Stimulated activated CD8-positive, alpha-beta memory T cell treated with anti-CD3 and anti-CD28 coated beads, Interleukin-2, amount 100 ng/mL, for 1 hour (primary cell): ENCODE measurements around the gene GOLT1A.
A peak's percentile ranks its signal among the peaks of the same experiment; 100 is the strongest.

Experiments
- DNase-seq, 2 donors: peaks; one replicate each; pipeline ENCODE4 v3.0.0-alpha.2; 2020; ENCODE audit warnings: low read depth in 2 of 2

Gene GOLT1A

DNA sequence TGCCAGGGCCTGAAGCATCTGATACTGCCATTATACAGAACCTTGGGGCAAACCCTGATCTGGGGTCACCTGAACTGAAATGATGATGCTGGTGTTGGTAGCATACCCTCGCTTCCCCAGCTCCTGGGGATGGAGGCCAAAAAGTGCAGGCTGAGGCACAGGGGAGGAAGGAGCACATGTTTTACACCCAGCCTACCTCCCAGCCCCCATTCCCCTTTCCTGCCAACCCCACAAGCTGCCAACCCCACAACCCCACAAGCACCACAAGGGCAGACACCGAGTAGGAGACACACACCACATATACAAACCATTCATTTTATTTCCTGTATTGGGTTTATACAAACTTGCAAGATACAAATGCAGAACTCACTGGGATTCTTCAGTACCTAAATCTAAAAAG, 4.8 kb upstream of the GOLT1A start:
- DNase-seq: no peak

DNA sequence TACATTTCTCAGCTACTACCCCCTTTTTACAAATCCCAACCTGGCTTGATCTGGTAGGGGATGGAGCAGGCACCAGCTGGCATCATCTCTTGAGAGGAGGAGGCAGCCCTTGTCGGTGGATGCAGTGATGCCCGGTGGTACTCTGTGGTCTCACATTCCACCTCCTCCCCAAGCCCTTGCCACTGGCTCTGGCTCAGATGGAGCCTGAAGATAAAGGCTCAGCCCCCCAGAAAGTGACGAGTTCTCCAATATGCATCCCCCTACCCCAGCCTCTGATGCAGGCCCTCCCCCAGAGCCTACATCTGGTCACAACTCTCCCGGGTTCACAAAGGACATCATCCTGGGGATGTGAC, 3.8 kb upstream of the GOLT1A start:
- DNase-seq: no peak

DNA sequence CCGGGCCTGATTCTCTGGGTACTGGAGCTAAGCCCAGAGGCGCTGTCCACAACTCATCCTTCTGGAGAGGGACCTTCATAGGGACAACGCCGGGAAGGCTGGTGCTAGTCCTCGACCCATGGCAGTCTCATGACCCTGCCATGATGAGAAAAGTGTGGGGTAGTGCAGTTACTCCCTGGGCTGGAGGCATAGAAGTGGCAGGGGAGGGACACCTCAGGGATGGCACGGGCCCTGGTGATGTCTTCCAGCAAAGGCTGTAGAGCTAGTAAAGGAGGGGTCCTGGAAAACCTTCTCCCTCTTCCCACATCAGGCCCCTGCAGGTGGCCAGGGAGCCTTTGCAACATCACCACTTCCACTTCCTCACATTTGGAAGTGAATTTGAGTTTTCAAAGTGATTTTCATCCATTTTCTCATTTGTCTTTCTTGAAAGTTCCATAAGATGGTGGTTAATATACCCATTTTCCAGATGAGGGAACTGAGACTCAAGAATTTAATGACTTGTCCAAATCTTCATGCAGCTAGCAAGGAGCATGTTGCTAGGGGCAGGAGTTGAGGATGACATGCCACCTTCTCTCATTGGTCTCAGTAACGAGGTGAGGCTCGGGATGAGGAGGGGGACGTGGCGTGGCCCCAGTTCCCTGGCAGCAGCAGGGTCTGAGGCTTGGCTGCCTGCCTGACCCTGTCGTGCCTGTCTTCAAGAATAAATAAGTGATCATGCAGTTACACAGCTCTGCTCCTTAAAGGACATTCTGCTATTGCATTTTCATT, 3.3 kb upstream of the GOLT1A start:
- DNase-seq: no peak

DNA sequence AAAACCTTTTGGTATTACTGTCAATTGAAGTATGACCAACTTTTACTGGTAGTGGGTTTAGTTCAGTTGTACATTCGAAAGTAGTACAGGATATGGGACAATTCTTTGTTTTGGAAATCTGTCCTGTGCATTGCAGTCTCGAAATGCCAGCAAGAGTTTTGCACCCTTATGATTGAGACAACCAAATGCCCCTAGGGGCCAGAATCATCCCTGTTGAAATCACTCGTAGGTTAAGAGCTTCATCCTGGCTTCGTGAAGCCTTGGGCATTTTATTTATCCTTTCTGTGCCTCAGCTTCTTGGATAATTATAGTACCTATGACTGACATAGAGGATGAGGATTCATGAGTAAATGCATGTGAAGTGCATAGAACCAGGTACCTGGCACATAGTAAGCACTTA, 2.4 kb upstream of the GOLT1A start:
- DNase-seq: no peak

DNA sequence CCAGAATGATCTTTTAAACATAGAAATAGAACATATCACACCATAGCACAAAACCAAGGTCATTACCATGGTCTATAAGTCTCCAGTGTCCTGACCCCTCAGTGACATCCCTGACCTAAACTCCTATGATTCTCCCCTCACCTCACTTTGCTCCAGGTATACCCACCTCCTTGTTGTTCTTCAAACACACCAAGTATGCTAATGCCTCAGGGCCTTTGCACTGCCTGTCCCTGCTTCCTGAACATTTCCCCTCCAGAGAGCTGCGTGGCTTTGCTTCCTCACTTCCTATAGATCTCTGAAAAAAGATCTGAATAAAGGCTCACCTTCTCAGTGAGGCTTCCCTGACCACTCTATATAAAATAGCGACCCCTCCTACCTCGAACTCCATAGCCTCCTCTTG, 1.1 kb downstream of the GOLT1A start:
- no peak for DNase-seq

DNA sequence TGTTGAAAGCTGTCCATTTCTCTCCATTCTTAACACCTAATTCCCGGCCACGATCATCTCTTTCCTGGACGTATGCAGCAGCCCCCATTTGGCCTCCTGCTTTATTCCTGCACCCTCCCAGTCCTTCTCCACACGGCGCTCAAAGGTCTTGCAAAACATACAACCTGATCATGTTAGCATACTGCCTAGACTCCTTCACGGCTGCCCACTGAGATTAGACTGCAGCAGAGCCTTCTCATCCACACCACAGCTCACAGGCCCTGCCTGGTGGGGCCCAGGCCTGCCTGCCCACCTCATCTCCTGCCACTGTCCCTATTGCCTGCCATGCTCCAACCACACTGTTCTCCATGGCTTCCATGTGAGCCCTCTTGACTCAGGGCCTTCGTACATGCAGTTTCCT, 2.7 kb downstream of the GOLT1A start:
- DNase-seq: no peak

DNA sequence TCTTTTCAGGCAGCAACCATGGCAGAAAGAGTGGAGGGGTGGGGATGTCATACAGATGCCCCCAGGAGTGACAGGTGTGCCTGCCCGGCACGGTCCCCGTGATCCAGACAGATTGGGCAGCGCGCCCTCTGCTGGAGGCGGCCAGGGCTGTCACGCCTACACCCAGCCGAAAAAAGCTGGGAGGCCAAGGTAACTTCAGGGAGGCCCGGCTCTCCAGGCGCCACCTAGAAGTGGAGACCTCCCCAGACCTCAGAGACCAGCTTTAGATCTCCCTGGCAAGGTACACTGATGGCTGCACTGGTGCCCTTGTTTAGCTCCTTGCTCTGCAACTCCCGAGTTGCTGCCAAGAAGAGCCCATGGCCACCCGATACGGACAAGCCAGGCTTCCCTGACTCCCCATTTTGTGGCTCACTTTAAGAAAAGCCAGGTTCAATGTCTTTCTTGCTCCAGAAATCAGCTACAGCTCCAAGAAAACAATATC, 6.6 kb downstream of the GOLT1A start:
- DNase-seq: peak; percentile 55 to 58

DNA sequence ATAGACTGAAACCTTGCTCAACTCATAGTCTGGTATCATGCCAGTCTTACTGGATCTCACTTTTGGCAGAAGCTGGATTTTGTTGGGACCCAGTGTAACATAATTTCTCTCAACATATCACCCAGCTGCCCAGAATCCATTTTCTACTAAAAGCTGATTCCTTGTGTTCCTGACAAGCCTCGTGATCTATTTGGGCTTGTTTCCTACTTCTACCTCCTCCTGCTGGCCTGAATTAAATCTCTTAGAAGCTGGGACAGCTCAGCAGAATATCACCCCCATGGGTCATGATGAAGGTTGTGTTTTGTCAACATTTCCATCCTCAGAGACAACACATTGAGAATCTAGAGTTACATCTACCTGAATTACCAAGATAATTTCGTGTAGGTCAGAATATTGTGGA, 7.7 kb downstream of the GOLT1A start:
- no peak for DNase-seq

DNA sequence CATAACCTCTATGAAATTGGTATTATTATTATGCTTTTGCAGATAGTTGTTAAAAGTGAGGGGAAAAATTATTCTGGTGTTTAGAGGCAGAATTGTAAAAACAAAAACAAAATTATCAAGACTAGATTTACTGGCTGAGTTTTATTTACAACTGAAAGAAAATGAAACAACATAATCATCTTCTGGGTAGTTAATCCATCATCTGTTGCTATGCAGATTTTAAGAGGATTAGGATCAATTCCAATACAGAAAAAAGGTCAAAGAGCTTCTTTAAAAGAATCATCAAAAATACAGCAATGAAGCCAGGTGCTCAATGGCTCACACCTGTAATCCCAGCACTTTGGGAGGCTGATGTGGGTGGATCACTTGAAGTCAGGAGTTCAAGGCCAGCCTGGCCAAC, 8.3 kb downstream of the GOLT1A start:
- DNase-seq: no peak

DNA sequence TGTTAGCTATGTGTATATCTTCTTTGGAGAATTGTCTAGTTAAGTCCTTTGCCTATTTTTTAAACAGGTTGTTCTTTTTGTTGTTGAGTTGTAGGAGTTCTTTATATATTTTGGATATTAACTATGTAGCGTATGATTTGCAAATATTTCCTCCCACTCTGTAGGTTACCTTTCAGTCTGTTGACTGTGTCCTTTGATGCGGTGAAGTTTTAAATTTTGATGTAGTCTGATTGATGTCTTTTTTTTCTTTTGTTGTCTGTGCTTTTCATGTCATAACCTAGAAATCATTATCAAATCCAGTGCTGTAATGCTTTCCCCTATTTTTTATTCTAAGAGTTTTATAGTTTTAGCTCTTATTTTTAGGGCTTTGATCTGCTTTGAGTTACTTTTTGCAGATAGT, 8.8 kb downstream of the GOLT1A start:
- DNase-seq: no peak

DNA sequence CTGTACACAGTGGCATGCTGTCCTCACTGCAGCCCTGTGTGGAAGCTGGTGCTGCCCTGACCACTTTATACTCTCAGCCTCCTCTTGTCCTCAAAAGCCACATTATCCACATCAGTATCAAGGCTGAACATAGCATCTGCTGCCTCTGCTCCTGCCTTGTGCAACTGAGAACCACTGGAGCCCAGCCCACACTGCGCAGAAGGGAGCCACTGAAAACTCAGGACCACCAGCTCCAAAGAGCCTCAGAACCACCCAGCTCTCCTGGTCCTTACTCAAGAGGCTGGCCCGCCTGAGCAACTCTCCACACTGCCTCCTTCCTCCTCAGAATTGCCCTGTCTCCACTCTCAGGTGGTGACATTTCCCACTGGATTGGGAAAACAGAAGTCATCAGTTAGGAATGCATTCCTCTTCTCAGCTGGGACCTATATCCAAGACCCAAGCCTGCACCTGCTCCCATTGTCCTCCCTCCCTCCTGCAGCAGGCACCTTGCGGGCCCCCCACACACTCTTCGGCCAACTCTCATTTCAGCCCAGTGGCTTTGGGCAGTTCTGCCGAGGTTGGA, 10.5 kb downstream of the GOLT1A start:
- DNase-seq: no peak

DNA sequence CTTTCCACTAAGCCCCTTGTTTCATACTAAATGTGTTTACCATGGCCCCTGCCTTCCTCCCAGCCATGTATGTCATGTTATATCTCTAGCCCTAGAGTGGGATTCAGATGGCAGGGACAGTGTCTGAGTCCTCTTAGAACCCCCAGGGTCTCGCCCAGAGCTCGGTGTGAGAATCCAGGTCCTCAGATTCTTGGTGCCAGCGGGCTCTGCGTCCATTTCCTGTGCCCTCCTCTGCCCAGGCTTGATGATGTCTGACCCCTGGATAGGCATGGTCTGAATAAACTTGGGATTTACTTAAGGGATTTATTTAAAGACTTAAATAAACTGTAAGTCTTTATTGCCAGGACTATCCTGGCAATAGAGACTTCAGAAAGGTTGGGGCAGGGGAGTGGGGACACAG, 11.3 kb downstream of the GOLT1A start:
- DNase-seq: no peak

DNA sequence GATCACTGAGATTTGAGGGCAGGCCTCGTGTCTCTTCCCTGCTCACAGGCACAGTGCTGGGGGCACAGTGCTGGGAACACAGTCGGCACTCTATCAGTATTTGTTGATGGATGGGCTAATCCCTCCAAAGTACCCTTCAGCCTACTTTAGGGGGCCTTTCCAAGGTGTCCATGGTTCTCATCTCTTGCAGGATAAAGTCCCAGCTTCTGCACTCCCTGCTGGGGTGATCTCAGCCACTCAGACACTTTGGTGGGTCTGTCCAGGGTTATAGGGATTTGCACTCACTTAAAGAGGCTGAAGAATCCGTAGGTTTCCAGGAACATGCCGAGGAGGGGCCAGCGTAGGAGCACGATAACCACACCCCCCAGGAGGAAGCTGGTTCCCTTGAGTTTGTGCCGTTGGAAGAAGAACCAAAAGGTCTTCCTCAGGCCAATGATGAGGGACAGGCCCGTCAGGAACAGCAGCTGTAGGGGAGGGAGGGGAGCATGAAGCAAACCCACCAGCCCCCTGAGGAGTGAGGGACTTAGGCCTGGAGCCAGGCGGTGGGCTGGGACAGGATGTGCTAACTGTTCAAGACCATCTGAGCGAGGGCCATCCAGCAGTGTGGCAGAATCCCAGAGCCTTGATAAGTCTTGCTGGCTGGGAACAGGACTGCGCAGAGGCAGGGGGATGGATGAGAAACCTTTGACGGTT, 12.3 kb downstream of the GOLT1A start:
- no peak for DNase-seq

DNA sequence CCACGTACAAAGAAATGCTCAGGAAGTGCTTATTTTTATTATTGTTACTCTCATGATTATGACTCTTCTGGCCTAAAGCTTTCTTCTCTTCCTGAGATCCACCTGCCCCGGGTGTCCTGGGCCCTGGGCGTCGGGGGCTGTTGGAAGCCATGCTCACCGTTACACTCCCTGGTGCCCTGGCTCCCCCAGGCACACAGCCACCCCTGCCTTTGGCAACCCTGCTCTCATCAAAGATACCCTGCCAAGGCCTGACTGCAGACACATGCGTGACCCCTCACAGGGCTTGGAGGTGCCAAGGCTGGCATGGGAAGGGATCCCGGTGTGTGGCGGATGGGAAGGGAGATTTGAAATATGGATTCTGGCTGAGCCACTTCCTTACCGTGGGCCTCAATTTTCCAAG, 14.2 kb downstream of the GOLT1A start:
- DNase-seq: no peak

DNA sequence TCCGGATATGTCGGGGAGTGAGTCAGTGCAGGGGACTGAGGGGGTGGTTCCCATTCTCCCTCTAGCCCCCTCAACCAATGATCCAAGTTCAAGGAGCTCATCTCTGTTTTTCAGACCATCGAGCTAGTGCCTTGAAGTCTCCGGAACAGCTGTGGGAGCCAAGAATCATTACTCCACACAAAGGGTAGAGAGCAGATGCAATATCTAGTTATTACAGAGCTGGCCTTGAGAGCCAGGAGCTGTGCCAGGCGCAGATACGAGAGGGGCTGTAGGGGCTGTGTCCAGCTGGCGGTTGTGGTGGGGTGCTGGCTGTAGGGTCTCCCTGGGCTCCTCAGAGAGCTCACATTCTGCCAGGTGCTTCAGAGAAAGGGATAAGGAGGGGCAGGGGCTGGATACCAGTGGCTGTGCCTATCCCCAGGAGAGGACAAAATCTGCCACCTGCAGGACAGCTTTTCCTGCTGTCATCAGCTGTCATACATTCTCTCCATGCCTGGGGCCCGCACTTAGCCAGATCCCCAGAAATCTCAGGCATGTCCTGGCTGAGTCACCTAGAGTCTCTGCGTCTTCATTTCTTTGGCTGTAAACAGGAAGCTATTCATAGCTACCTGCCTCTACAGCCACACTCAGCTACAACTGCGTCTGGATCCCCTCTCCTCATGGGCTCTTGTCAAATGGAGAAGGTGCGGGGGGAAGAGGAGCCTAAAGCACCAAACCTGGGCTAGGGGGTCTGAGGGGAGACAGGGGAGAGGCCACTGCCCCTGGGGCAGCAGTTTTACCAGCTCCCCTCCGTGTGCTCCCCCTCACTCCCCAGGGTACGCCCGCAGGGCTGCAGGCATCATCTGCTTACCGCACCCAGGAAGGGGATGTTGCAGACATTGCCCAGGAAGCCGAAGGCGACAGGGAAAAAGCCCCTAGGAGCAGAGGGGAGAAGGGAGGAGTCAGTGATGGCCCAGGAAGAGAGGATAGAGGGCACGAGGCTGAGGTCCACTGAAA, 15.1 kb downstream of the GOLT1A start:
- DNase-seq: no peak

DNA sequence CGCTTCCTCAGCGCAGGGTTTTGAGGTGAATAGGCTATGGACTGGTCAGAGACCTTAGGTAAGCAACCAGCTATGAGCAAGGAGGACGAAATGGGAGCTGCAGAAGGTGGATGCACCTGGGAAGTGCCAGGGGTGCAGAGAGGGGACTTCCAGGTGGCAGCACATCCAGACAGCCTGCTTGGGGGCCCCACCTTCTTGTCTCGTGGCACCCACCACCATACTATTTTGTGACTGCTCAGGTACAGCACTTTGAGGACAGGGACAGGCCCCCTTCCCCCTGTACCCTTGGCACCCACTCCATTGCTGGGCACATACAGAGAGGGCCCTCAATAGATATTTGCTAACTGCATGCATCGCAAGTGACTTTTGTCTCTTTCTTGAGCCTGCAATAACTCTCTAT, 16.7 kb downstream of the GOLT1A start:
- no peak for DNase-seq

DNA sequence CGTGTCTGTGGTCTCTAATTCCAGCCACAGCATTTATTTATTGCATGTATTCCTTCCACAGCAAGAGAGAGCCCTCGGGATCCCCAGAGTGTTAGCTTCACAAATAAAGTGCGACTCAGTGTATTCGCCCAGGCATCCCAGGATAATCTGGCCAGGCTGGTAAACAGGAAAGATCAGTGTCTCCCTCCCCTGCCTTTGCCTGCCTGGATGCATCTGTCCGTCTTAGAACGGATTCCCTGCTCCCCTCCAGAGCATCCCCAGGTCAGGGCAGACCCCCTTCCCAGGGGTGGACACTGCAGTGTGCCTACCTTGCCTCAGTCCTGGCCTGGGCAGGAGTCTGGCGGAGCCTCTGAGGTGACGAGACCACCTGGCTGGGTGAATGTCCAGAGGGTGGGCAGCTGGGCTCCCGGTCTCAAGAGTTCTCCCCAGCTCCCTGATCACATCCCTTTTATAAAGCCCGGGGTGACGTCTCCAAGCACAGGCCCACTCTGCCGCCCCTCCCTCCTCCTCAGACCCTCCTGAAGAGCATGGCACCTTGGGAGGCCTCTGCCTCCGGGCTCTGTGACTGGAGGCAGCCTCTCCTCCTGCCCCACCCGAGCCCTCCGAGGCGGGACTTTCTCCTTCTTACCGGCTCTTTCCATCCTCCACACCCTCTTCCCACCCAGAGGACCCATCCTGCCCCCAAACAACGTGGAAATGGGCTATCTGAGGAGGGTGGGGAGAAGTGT, 17.6 kb downstream of the GOLT1A start, which contains the start of gene KISS1:
Gene KISS1 (minus strand): TSS at position 424 of the 728 bp plus-strand sequence. CDS start 3,615 bp downstream, outside the sequence.
- DNase-seq: no peak

DNA sequence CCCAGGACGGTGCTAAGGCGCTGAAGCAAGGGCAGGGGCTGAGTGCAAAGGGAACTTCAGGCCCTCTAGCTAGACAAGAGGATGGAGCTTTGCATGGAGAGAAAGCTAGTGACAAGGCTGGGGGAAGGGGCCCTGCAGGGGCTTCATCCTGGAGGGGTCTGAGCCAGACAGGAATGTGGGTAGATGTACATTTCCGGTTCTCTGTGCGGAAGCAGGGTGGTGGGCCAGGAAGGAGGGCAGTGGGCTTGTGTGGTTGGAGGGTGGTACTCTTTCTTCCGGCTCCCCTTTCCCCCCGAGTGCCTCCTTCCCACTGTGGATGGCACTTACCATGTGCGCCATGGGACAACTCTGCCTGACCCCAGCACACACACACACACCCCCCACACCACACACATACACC, 19.0 kb downstream of the GOLT1A start:
- no peak for DNase-seq

DNA sequence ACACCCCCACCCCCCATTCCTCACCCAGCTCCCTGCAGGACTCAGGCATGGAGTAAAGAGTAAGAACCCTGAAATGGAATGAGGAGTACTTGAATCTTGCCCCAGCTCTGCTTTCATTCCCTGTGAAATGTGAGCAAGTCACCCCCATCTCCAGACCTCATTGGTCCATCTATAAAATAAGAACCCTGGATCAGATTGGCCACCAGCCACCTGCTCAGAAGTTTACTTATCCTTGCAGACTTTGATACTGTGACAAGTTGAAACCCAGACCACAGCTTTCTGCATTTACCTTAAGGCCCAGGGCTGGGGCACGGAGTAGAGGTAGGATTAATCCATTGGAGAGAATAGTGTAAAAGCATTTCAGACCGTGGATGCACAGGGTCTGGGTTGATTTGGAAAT, 19.7 kb downstream of the GOLT1A start:
- DNase-seq: no peak

DNA sequence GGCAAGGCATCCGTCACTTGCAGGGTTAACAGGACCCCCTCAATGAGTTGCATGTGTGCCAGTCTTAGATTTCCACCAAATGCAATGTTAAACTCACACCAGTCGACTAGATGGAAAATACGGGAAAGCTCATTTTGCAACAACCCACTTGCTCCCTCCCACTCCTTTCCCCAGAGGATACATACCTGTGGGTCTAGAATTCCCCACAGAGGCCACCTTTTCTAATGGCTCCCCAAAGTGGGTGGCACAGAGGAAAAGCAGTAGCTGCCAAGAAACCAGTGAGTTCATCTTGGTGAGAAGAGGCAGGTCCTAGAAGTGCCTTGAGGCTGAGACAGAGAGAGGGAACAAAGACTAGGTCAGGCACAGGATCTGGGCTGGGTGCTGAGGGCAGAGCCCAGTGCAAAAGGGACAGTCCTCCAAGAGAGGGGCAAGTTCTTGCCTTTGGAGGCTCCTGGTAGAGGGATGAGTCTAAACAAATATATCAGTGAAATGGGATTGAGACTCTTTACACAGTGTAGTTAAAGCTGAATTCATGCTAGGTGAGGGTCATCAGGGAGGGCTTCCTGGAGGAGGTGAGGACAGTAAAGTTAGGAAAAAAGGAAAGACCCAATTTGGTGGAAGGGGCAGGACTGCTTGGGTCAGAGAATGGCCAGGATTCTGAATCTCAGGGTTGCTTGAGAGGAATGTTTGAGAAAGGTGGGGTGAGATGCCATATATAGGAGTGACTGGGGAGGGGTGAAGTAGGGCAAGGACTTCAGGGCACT, 21.0 kb downstream of the GOLT1A start:
- DNase-seq: no peak
